NCI-H1694 treated with DMSO at 0.1 percent for 48 hours (cell line): Measurements from ENCODE around the gene AMZ1.
"Not testable (repeated sequence)": the region's sequence is repeated elsewhere in the genome, so short reads cannot be mapped to it uniquely, and the experiment has no call there.

Source experiments
- DNase-seq: peaks from one replicate; lab custom pipeline; 2025; lab: John Stamatoyannopoulos, UW

AMZ1 gene

DNA sequence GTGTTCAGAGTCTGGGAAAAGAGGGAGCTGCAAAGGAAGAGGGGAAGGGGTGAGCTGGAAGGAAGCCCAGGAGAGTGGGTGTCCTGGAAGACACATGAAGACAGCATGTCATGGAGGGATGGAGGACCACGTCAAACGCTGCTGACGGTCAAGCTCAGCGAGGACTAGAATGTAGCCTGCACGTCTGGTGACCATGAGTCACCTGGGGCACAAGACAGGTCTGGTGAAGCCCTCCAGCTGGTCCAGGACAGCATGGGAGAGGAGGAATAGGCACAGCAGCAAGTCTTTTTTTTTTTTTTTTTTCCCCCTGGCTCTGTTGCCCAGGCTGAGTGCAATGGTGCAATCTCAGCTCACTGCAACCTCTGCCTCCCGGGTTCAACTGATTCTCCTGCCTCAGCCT, 19.6 kb upstream of the AMZ1 start:
- no peak for DNase-seq

DNA sequence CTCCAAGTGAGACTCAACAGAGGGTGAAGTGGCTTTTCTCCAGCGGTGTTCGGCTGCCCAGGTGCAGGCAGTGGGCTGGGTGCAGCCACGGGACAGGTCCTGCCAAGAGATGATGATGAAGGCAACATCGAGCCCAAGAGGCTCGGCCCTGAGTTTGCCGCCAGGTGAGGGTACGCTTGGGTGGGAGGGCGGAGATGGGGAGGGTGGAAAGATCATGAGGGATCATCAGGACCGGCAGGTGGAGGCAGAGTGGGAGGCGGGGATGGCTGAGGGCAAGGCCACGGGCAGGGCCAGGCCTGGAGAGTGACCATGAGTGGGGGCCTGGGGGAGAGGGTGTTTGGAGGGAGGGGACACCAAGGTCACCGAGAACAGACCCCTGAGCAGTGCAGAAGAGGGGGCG, 17.8 kb upstream of the AMZ1 start:
- DNase-seq, result no peak

DNA sequence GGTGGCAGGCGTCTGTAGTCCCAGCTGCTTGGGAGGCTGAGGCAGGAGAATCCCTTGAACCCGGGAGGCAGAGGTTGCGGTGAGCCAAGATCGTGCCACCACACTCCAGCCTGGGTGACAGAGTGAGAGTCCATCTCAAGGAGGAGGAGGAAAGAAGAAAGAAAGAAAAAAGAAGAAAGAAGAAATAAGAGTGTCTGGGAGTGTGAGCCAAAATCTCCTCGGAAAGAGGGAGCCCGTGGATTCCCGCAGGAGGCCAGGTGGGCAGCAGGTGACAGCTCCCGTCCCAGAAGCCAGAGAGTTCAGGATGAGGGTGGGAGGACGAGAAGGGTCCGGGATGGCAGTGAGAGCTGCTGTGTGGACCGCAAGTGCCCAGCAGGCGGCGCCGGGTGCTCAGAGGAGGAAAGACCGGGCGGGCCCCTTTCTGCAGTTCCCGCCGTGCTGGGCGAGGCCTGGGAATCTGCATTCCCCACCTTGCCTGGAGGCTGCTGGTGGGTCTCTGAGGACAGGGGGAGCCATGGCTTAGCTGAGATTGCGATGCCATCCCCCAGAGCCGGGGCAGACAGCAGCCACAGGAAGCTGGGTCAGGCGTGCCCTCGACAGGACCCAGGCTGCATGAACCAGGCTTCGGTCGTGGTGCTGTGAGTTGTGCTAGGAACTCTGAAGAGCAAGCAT, 17.1 kb upstream of the AMZ1 start:
- DNase-seq, result peak; percentile 49

DNA sequence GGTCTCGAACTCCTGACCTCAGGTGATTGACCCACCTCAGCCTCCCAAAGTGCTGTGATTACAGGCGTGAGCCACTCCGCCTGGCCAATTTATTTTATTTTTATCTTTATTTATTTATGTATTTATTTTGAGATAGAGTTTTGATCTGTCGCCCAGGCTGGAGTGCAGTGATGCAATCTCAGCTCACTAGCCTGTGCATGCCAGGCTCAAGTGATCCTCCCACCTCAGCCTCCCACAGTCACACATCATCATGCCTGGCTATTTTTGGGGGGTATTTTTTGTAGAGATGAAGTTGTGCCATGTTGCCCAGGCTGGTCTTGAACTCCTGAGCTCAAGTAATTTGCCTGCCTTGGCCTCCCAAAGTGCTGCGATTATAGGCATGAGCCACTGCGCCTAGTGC, 14.8 kb upstream of the AMZ1 start:
- not testable (repeated sequence) for DNase-seq

DNA sequence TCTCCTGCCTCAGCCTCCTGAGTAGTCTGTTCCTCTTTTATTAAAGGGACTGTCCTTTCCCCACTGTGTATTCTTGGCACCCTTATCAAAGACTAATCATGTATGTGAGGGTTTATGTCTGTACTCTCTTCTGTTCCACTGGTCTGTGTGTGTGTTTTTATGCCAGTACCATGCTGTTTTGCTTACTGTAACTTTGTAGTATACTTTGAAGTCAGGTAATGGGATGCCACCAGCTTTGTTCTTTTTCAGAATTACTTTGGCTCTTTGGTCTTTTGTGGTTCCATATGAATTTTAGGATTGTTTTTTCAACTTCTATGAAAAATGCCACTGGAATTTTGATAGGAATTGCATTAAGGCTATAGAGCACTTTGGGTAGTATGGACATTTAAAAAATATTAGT, 14.1 kb upstream of the AMZ1 start:
- DNase-seq, result no peak

DNA sequence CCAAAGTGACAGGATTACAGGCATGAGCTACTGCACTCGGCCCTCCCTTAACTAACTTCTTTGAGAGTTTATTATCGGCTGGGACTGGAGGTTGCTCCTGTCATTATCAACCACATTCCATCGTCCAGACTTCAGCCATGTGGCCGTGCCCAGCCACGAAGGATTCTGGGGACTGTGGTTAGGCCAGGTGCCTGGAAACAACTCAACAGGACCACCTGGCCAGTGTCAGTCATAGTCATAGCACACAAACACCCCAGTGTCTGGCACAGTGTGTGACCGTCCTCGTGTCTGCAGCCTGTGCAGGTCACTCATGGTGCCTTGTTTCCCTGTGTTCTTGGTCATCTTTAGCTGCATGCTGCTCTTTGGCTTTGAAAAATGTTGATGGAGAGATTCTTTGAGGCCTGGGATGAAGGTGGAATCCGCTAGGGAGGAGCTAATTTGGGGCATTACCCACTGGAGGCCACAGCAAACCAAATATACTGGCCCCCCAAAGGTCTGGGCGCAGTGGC, 12.7 kb upstream of the AMZ1 start:
- DNase-seq, result no peak

DNA sequence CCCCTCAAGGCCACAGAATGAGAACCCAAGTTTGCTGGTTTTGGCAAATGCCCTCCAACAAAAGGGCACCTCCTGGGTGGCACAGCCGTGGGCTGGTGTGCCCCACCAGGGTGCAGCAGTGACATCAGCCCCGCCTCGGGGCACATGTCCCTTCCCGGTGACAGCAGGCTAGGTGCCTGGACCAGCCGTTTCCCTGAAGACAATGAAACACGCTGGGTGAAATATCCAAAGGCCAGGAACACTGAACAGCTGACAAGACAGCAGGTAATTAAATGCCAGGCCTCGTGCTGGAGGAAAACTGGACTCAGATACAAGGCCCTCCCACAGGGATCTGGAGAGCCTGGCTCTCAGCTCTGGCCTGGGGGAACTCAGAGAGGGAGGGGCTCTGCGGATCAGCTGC, 11.4 kb upstream of the AMZ1 start:
- not testable (repeated sequence) for DNase-seq

DNA sequence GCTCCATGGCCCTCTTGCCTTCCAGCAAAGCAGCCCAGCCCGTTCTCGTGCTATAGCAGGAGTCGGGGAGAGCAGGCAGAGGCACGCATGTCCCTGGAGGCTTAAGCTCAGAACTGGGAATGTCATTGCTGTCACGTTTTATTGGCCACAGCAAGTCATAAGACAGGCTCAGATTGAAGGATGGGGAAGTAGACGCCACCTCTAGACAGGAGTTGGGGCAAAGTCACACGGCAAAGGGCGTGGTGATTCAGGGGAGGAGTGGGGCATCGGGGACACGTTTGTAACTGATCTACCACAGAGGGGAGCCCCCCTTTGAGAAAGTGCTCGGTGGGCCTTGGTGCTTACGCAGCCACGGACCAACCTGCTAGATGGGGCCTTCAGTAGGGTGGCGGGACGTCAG, 9.5 kb upstream of the AMZ1 start:
- DNase-seq, result not testable (repeated sequence)

DNA sequence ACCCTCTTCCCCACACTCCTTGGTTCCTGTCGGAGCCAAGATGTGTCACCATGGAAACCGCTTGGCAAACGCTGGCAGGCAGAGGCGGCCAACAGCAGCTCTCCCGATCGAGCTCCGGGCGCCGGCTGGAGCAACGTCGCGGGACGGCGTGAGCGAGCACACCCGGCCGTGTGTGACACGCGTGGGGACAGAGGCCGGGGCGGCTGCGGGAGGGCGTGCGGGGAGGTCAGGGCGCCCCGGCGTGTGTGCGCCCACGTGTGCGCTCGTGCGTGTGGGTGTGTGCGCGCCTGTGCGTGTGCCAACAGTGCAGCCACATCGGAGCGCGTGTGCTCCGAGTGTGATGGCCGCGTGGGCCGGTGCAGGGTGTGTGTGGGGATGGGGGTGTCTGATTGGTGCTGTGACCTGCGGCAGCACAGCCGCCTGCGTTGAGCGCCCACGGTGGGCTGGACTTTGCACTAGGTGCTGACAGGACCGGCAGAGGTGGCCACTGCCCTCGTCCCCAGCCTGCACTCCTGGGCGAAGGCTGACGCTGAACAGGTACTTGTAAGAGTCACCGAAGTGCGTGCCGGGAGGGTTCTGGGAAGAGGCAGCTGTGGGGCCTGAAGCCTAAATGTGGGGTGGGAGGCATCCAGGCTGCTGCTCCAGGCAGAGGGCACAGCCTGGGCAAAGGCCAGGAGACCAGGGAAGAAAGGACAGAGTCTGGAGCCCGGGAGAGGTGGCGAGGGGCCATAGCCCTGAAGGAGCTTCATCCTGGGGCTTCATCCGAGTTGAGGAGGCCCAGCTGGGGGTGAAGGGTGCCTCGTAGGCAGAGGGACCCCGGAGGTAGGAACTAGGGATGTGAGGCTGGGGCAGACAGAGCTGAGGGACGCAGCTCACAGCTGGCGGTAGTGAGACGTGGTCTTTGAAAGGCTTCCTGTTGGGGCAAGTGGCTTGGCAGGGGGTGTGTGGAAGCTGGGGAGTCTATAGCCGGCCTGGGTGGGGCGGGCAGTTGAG, 8.6 kb upstream of the AMZ1 start:
- not testable (repeated sequence) for DNase-seq

DNA sequence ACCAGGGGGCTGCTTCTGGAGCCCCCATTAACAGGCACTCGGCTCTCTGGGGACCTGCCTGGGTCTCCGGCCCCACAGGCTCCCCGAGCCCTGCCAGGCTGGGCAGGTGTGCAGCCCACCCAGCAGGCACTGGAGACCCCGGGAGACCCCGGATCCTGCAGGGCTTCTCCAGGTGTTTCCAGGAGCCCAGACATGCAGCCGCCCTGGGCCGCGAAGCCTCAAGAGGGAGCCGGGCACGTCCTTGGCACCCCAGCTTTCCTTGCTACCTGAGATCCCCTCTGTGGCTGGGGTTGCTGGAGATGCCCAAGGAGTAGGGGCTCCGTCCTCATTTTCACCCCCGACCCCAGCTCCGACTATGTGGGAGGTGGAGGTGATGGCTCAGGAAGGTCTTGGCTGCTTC, 7.7 kb upstream of the AMZ1 start:
- DNase-seq, result no peak

DNA sequence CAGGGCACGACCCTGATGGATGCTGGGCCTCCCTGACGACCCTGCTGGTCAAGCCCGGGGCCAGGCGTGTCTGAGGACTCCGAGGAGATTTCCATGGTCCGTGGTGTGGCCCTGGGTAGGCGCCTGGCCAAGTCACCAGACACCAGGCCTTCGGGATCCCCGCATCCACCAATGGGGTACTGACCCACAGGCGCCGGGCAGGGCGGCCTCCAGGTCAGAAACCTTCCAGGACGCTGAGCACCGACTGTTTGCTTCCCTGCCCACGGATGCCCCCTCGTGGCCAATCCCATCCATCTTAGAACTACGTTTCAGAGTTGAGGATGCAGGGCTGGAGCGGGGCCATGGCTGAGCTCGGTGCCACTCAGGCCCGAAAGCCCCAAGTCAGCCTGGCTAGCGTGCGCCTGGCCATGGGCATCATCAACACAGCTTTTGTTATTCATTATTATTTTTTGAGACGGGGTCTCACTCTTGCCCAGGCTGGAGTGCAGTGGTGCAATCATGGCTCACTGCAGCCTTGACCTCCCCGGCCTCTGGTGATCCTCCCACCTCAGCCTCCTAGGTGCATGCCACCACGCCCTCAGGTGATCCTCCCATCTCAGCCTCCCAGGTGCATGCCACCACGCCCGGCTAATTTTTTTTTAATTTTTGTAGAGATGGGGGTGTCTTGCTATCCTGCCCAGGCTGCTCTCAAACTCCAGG, 7.1 kb upstream of the AMZ1 start:
- DNase-seq, result peak; percentile 44

DNA sequence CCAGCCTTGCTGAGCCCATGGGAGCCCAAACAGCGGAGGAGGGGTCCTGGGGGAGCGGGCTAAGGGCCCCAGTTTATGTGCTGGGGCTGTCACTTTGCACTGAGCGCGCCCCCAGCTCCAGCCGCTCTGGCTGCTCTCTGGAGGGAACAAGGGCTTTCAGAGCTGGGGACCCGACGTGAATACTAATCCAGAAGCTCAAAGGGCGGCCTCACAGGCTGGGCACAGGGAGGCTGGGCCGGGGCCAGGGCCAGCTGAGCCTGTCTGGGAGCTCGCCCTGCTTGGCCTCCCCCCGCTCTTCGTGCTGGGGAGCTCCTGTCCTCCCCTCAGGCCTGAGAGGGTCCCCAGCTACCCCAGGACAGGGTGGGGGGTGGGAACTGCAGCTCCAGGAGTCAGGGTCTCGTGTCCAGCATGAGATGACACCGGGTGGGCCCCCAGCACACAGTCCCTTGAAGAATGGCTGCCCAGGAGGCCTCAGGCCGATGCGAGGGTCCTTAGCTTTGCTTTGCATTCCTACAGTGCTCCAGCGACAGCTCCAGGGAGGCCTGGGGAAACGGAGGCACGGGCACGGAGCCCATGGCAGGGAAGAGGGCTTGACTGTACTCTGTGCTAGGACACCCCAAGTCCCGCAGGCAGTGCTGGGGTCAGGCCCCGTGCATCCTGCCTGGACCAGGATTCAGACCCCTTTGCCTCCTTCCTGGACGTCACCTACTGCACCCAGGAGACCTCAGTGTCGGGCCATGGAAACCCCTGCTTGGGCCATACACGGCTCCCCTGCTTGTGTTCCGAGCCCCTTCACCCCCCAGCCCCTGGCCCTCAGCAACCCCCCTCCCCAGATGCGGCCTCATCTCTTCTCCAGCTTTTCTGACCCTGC, 5.8 kb upstream of the AMZ1 start:
- no peak for DNase-seq

DNA sequence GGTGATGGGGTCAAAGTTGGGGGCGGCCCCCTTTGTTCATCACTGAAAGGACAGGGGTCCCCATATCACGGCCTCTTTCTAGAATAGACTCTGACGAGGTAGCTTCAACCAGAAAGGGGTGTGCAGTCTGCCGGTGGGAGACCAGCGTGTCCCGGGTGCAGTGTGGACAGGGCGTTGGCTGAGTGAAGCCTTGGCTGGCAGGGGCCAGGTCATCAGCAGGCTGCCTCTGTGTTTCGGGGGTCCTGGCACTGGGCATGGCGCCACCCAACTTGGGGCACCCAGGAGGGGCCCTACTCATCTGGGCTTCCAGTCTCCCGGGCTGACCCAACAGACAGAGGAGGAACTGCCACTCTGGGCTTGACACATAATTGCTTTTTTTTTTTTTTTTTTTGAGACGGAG, 3.5 kb upstream of the AMZ1 start:
- DNase-seq, result no peak

DNA sequence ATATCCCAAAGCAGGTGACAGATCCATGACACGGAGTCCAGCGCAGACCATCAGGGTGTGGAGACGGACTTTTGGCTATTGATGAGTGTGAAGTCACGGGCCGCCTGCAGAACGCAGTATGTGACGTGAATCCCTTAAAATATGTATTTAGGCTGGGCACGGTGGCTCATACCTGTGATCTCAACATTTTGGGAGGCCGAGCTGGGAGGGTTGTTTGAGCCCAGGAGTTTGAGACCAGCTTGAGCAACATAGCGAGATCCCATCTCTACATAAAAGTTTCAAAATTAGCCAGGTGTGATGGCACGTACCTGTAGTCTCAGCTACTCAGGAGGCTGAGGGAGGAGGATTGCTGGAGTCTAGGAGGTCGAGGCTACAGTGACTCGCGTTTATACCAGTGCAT, 1.9 kb upstream of the AMZ1 start:
- no peak for DNase-seq

DNA sequence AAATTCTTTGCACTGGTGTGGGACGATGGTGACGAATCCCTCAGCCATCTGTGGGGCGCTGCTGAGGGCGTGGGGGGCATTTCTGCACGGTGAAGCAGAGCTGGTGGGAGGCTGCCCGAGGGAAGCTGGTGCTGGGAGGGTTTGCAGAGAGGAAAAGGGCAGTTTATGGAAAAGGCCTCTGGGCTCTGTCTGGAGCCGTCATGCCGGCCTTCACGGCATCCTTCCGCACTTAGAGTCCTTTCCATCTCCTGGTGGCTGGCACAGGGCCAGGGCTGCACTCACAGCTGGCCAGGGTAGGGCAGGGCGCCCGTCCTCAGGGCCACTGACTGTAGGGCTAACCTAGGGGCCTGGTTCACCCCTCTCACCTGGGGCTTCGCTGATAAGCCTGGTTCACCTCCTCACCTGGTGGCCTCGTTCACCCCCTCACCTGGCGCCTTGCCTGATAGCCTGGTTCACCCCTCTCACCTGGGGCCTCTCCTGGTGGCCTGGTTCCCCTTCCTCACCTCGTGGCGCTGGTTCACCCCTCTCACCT, 598 bp upstream of the AMZ1 start:
- no peak for DNase-seq

DNA sequence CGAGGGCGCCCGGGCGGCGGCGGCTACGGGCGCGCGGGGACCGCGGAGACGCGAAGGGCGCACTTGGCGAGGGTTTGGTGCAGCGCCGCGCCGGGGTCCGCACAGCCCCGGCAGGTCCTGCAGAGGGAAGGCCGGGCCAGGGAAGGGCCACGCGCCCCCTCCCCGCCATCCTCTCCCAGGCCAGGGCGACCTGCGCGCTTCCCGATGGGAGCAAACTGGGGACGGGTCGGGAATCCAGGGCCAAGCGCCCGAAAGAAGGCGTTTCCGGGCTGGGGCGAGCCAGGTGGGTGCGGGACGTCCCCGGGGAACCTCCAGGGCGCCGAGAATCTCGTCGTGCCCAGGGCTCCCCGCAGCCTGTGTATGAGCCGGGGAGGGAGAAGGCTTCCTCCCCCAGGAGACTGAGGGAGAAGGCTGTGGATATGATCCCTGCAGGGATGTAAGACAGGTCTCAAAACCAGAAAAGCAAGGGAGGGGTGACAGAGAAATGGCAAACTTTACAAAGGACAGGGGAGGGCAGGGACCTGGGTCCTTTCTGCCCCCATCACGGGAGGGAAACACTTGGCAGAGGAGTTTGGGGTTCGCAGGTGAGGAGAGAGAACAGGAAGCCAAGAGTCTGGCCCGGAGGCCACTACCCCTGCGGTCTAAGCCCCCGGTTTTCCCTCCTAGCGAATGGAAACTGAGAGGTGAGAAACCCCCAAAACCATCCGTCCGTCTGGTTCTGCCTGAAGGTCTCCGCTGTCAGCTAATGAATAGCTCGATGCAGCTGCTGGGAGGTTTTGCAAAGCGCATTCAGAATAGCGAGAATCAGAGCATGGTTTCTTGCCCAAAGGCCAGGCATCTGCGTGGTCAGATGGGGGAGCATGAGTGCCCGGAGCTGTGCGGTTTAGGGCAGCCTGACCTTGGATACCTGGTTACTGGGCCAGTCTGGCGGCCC, 674 bp downstream of the AMZ1 start:
- DNase-seq, result no peak

DNA sequence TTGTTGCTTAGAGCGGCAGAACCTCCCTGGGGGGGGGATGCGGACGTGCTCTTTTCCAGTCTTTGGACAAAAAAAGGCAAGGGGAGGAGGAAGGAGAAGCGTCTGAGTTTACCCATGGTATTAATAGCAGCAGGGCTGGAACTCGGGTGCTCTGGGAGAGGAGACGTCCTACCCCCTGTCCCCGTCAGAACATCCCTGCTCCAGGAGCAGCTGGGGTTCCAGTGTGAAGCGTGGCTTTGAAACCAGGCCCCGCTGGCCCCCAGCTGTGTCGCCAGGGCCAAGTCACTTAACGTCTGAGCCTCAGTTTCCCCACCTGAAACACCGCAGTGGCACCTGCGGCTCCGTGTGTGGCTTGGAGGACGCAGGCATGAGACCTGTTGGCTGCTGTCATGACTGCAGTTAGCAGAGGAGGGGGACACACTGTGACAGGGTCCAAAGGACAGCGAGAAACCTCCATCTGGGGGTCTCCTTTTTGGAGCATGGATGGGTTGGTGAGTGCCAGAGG, 1.4 kb downstream of the AMZ1 start:
- no peak for DNase-seq

DNA sequence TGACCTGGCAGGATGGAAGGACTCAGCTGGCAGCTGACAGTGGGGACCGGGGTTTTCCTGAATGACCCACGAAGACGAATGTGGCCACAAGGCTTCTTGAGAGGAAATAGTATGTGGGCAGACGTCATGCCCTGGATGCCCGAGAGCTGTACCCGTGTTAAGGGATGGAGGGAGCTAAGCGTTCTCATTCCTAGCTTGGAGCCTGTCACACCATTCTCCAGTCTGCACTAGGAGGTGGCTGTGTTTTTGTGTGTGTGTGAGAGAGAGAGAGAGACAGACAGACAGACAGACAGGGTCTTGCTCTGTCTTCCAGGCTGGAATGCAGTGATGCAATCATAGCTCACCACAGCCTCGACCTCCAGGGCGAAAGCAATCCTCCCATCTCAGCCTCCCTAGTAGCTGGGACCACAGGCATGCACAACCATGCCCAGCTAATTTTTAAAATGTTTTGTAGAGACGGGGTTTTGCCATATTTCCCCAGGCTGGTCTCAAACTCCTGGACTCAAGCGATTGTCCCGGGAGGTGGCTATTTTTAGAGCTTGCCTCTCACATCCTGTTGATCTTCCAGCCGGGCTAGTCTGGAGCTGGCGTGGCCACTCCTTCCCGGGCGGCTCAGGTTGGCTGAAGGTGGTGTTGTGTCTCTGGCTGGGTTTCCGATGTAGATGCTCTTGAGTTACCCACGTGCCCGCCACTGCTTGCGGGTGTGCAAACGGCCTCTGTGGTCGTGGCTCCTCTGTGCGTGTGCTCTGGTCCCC, 2.1 kb downstream of the AMZ1 start:
- DNase-seq, result no peak

DNA sequence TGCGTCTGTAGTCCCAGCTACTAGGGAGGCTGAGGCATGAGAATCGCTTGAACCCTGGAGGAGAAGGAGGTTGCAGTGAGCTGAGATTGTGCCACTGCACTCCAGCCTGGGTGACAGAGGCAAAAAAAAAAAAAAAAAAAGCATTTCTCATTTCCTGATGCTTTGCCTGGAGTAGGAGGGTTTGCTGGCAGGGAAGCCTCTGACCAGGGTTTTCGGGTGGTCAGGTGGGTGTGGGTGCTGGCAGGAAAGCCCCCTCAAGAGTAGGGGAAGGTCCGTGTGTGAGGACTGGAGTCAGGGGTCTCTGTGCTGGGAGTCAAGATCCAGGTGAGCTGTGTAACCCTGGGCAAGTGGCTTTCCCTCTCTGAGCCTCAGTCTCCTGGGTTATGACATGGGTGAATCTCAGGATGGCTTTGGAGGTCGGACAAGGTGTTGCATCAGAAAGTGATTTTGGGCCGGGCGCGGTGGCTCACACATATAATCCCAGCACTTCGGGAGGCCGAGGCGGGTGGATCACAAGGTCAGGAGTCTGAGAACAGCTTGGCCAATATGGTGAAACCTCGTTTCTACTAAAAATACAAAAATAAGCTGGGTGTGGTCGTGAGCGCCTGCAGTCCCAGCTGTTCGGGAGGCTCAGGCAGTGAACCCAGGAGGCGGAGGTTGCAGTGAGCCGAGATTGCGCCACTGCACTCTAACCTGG, 3.2 kb downstream of the AMZ1 start:
- no peak for DNase-seq
